GM18526 (cell line): Measurements from ENCODE around the gene MIX23.

ENCODE experiments used
- POLR2A ChIP-seq: IDR thresholded peaks from 3 replicates; pipeline ENCODE4 v1.6.1; 2011; ENCODE audit not compliant: insufficient read length; ENCODE audit errors: extremely low read depth

The MIX23 gene

DNA sequence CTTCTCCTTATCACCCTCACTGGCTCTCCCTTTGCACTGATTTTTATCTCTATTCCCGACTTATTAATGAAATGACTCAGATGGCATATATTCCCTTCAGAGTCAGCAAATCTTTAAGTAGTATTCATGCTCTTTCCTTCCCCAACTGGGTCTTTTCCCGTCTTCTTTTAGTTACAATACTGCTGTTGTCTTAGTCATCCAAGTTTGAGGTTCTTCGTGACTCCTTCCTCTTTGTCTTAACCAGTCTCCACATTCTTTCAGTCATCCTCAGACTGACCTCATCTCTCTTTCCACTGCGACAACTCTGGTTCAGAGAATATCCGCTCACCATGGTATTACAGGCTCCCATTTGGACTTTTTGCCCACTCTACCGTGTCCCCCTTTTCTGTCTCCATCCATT is 20.5 kb upstream of the MIX23 start:
- TF ChIP-seq POLR2A, result no peak

DNA sequence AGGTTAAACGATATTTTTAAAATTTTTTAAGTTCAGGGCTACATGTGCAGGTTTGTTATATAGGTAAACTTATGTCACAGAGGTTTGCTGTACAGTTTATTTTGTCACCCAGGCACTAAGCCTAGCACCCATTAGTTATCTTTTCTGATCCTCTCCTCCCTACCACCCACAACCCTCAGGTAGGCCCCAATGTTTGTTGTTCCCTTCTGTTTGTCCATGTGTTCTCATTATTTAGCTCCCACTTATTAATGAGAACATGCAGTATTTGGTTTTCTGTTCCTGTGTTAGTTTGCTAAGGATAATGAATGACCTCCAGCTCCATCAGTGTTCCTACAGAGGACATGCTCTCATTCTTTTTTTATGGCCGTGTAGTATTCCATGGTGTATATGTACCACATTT is 15.9 kb upstream of the MIX23 start:
- no peak for TF ChIP-seq POLR2A

DNA sequence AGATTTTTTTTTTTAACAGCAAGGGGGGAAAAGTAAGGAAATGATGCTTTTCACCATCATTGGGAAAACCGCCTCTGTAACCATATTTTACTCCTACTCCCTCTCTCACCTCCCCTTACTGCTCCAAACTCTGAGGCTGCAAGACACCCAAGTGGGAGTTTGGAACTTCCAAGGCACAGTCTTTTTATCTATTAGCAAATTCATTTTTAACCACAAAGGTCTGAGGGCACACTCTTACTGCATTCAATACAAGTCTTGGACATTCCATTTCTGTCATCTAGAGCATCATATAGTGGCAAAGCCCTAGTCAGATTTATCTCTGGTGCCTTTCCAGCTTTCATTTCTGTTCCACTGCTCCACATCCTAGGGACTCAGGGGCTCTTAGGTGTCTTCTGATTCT is 14.2 kb upstream of the MIX23 start:
- TF ChIP-seq POLR2A, result no peak

DNA sequence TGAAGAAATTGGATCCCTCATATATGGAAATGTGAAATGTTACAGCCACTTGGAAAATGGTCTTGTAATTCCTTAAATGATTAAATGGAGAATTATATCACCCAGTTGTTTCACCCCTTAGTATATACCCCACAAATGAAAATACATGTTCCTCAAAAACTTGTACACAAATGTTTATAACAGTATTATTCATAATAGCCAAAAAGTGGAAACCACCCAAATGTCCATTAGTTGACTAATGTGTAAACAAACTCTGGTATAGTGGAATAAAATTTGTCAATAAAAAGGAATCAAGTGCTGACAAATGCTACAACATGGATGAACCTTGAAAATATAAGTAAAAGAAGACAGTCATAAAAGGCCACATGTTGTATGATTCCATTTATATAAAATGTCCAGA is 13.5 kb upstream of the MIX23 start:
- TF ChIP-seq POLR2A, result no peak

DNA sequence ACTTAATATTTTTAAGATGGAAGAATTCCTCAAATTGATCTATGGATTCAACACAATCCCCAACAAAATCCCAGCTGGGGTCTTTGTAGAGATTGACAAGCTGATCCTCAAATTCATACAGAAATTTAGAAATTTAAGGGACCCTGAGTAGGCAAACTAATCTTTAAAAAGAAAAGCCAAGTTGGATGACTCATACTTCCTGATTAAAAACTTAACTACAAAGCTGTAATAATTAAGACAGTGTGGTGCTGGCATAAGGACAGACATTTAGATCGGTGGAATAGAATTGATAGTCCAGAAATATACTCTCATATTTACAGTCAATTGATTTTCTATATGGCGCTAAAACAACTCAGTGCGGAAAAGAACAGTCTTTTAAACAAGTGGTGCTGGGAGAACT is 12.6 kb upstream of the MIX23 start:
- no peak for TF ChIP-seq POLR2A

DNA sequence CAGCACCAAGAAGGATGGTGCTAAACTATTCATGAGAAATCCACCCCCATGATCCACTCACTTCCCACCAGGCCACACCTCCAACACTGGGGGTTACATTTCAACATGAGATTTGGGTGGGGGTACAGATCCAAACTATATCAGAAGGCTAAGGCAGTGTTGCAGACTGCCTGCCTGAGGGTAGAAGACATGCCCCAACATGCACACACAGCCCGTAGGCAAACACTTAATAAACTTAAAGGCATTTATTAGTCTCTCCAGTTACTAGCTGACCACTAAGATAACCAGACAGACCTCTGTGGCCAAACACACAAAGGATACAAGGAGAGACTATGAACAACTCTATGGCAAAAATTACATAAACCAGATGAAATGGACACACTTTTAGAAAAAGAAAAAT is 11.1 kb upstream of the MIX23 start:
- TF ChIP-seq POLR2A, result no peak

DNA sequence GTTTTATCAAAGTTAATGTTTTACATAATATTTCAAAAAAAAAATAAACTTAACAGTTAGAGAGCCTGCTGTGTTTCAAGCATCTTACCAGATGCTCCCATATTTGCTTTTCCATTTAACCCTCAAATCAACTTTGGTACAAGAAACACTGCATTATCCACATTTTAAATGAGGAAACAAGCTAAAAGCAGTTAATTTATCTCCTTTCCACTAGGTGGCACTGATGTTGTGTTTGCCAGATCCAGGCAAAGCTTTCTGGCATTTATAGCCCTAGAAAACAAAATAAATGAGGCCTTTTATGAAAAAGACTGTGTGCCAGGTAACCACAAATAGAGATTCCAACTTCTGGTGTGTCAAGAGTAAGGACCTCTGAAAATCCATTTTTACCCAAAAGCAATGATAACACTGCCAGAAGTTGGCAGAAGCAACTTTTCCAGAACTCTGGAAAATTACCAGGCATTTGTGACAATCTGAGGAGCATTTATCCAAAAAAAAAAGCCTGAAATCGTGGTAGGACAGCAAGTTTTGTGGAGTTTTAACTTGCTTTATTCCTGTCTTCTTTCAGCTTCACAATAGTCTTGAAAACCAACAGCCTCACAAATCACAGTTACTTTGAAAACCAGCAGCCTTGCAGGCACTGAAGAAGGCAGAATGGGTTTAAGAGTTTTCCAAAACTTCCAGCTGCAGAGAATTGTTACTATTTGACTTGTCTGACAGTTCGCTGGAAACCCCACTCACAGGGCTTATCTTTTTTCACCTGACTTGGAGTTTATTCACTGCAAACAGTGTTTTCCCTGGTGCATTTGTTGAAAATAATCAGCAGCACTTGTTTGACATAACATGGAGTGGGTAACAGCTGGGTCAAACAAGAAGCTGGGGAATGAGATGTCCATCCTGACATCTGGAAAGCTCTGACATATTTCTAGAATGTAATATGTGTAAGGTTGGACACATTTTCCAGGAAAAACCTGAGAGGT is 10.1 kb upstream of the MIX23 start:
- TF ChIP-seq POLR2A, result no peak

DNA sequence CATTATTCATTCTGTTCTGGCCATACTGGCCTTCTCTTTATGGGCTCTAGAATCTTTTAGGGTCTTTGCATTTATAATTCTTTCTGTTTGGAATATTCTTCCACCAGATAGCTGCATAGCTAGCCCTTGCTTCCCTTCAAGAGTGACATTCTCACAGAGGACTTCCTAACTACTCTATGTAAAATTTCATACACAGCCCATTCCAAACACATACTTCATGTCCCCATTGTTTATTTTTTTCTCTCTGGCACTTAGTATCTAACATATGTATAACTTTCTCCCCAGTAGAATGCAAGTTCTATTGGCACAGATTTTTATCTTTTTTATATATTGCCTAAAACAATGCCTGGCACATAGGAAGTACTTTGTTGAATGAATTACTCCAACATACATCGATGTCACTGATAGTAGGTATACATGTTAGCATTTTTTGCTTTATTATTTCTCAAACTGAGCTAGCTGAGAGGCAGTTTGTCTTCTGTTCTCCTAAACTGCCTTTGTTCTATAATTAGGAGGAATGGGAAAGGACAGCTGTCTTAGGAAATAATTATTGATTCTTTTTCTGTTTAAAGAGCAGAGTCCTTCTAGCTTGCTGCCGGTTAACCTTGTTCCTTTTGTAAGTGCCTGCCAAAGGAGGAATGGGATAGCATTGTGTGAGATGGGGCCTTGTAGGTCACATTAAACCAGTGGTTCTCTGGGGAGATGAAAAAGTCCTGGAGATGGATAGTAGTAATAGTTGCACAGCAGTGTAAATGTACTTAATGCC is 8.8 kb upstream of the MIX23 start:
- TF ChIP-seq POLR2A, result no peak

DNA sequence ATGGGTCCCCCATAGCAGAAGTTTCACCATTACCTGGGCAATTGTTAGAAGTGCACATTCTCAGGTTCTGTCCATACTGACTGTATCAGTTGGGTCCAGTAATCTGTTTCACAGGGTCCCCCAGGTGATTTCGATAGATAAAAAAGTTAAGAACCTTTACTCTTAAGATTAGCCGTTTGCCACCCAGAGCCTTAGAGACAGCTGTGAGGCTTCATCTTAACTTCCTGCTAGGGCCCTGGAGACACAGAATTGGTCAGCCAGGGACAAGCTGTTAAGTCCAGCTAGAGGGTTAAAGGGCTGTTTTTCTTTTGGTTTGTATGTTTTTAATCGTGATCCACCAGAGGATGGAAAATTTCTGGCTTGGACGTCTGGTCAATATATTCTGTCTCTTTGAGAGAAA is 7.6 kb upstream of the MIX23 start:
- no peak for TF ChIP-seq POLR2A

DNA sequence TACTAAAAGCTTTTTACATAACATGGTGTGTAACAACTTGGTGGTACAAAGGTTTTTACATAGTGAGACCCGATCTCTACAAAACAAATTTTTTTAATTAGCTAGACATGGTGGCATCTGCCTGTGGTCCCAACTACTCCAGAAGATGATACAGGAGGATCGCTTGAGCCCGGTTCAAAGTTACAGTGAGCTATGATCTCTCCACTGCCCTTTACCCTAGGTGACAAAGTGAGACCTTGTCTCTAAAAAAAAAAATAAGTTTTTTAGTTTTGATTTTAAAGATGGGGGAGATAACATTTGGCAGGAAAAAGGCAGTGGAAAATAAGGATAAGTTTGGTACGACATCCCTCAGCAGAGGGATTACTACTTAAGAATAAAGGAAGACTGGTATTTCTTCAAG is 6.9 kb upstream of the MIX23 start:
- no peak for TF ChIP-seq POLR2A

DNA sequence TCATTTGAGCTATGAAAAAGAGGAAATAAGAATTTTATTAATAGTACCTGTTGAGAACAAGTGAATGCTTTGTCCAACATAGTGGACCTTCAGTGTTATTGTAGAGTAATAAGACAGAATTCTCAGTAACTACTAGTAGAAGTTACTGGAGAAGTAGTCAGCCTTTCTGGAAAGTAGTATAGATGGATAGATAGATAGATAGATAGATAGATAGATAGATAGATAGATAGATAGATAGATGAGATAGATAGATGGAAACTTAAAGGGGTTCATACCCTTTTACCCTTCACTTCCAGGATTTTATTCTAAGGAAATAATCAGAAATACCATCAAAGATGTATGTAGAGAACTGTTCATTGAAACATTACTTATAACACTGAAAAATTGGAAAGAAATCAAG is 6.2 kb upstream of the MIX23 start:
- TF ChIP-seq POLR2A, result no peak

DNA sequence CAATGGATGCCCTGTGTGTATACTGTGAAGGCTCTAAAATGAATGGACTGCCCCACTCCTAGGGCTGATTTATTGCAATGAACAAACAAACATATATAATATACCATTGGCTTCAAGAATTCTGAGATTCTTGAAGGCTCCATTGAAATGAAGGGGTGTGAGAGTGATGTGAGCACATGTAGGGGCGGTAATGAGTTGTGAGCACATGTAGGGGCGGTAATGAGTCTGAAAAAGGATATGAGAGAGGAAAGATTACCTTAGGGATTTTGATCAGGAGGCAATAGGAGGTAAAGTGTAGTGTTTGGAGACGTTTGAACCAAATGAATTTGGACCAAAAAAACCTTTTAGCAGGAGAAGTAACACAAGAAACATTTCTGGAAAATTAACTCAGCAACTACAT is 4.7 kb upstream of the MIX23 start:
- TF ChIP-seq POLR2A, result no peak

DNA sequence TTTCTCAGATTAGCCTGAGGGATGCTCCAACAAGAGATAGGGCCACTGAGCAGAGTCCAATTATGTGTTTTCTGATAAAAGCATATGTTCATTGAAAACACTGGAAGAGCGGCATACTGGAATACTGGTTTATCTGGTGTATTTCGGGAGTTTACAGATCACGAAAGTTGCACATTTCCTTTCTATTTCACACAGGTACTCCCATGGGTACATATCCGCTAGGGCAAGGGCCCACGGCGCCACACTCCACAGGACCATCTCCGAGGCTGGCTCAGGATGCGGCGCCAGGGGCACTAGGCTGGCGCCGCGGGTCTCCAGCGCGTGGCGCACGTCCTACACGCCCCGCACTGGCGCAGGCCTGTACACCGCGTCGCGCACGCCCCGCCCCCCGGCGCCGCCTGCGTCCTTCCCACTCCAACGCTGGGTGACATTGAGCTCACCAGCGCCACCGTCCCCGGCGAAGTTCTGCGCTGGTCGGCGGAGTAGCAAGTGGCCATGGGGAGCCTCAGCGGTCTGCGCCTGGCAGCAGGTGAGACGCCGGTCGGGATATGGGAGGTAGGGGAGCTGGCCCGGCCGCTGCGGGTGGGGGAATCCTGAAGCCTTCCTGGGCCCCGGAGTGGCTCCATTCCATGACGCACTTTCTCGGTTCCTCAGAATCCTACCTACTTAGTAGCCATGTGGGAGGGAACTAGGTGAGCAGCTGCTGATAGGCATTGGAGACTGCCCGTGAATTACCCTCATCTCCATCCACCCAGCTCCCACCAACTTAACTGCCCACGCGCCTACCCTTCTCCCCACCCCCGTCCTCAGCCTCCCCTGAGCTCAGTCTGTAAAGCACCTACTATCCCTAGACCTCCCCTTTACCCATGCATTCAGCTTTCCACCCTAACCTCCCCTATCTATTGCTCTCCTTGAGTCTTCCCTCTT is 1.0 kb upstream of the MIX23 start, which contains the start of gene FAM162A:
Gene FAM162A, plus strand, starts transcription at position 412 of the 927 bp plus-strand sequence. Its CDS starts 84 bp downstream, at position 496.
- TF ChIP-seq POLR2A, result peak; percentile 86

DNA sequence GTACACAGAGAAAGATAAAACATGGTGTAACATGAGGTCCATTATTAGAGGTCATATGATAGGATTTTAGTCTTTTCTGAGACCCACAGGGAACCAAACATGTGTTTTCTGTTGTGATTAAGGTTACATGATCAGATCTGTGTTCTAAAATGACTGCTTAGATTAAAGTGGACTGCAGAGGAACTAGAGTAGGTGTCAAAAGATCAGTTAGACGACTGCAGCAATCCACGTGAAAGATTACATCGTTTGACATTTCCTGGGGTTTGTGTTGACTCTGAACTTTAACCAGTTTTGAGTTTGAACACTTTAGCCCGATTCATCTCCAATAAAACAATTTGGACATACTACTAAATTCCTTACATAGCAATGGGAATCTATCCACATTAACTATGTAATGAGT is 5.1 kb downstream of the MIX23 start:
- TF ChIP-seq POLR2A, result no peak

DNA sequence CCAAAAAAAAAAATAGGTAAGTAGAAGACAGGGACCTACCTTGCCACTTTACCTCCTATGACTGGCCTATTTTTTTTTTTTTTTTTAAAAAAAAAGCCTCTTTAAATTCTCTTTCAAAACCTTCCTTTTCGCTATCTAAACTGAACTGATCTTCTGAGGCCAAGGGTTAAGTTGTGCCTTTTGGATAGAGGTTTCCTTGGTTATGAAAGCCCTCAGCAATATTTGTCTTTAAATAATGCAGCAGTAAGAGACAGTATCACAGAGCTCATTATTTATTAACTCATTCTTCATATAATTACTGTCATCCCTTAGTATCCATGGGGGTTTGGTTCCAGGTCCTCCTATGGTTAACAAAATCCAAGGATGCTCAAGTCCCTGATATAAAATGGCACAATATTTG is 9.0 kb downstream of the MIX23 start:
- TF ChIP-seq POLR2A, result no peak
